ENCODE results near the gene KCNMA1.

Gene KCNMA1

GRCh38 chr10:76864922-76865321, 772.7 kb downstream of the KCNMA1 start:
- TF ChIP-seq, protein P1, sequence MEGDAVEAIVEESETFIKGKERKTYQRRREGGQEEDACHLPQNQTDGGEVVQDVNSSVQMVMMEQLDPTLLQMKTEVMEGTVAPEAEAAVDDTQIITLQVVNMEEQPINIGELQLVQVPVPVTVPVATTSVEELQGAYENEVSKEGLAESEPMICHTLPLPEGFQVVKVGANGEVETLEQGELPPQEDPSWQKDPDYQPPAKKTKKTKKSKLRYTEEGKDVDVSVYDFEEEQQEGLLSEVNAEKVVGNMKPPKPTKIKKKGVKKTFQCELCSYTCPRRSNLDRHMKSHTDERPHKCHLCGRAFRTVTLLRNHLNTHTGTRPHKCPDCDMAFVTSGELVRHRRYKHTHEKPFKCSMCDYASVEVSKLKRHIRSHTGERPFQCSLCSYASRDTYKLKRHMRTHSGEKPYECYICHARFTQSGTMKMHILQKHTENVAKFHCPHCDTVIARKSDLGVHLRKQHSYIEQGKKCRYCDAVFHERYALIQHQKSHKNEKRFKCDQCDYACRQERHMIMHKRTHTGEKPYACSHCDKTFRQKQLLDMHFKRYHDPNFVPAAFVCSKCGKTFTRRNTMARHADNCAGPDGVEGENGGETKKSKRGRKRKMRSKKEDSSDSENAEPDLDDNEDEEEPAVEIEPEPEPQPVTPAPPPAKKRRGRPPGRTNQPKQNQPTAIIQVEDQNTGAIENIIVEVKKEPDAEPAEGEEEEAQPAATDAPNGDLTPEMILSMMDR (IDR thresholded peaks at IDR 0.05; ENCODE audit: insufficient read depth, missing control alignments) = no peak
- no peak for DNase-seq (ENCODE audit: insufficient read length, low spot score)
- FAIRE-seq = no peak

DNA sequence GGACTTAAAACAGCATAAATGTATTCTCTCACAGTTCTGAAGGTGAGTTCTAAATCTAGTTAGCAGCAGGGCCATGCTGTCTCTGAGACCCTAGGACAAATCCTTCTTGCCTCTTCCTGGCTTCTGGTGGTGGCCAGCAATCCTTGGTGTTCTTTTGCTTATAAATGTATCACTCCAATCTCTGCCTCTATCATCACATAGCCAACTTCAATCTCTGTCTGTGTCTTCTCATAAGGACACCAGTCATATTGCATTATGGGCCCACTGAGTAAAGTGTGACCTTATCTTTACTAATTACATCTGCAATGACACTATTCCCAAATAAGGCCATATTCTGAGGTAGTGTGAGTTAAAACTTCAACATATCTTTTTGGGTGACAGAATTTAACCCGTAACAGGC, 778.9 kb downstream of the KCNMA1 start:
- DNase-seq (ENCODE audit: insufficient read length, low spot score) = no peak
- TF ChIP-seq, protein P1 (IDR thresholded peaks at IDR 0.05; ENCODE audit: insufficient read depth, missing control alignments) = no peak
- no peak for FAIRE-seq

DNA sequence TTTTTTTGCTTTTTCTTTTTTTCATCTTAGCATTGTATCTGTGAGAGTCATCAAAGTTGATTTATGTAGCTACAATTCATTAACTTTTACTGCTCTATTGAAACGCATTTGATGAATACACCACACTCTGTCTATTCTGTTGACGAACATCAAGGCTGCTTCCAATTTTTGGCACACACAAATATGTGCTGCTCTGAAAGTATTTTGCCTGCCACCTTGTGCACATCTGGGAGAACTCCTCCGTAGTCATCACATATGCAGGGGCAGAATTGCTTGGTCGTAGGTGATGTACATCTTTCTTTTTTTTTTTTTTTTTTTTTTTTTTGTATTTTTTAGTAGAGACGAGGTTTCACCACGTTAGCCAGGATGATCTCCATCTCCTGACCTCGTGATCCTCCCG, 796.8 kb downstream of the KCNMA1 start:
- no peak for FAIRE-seq
- TF ChIP-seq, protein P1 (IDR thresholded peaks at IDR 0.05; ENCODE audit: insufficient read depth, missing control alignments) = no peak
- DNase-seq (ENCODE audit: insufficient read length, low spot score) = no peak

DNA sequence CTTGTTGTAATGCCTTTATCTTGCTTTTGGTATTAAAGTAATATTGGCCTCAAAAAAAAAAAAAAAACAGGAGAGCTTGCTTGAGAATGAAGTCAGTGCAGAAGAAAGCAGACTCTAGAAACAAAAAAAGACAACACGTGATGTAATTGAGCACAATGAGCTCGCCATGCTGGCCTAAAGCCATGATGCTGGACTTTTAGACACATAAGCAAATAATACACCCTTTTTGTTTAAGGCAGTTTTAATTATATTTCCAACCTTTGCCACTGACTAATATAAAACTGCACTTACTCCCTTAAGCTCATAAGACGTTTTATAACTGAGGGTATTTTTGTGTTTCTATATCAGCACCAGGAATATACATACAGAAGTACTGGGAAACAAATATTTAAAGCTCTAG, 798.3 kb downstream of the KCNMA1 start:
- TF ChIP-seq, protein P1 (IDR thresholded peaks at IDR 0.05; ENCODE audit: insufficient read depth, missing control alignments) = no peak
- DNase-seq (ENCODE audit: insufficient read length, low spot score) (no peak), FAIRE-seq (no peak)

DNA sequence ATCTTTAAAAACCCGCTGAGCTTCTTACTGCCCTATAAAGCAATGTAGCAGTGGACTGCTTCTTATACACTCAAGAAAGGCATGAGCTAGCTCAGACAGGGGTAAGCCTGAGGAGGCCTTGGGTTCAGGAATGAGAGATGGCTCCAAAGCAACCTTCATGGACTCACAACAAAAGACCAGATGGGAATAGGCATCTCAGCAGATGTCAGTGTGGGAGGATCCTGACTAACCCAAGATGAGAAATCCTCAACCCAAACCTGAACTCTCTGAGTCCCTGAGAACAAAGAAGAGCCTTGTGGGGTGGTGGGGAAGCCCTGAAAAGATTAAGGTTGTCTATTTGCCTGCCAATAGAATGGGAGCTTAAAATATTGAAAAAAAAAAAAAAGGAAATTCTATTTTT, 807.4 kb downstream of the KCNMA1 start:
- TF ChIP-seq, protein P1 (IDR thresholded peaks at IDR 0.05; ENCODE audit: insufficient read depth, missing control alignments) = no peak
- FAIRE-seq = no peak
- DNase-seq (ENCODE audit: insufficient read length, low spot score) = no peak

DNA sequence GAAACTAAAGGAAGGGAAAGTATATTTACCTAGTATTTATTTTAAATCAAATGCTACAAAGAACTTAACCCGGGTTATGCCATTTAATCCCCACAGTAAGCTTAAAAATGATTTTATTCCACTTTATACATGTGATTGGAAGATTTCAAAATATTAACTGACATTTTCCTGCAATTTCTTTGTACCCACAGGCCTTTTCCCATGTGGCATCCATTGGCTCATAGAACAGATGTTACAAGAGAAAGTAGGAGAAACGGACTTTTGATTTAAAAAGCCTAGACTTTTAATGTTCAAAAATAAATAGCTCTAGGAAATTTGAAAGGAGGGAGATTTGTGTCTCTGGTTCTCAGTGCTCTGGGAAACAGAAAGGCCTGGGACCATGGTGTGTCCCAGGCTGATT, 807.9 kb downstream of the KCNMA1 start:
- TF ChIP-seq, protein P1 (IDR thresholded peaks at IDR 0.05; ENCODE audit: insufficient read depth, missing control alignments) = no peak
- no peak for DNase-seq (ENCODE audit: insufficient read length, low spot score)
- FAIRE-seq = no peak

Data from D721Med (cell line).